HUES6 (cell line): ENCODE results near the gene CTDSPL2.

ENCODE experiments used
- H3K27ac ChIP-seq: 2 replicates; pipeline ENCODE4 v1.7.0; 2013; ENCODE audit warnings: low read depth, mild to moderate bottlenecking, low read length, inconsistent platforms
- H3K27me3 ChIP-seq: 2 replicates; pipeline ENCODE4 v1.6.1; 2013; ENCODE audit warnings: low read length; ENCODE audit not compliant: control insufficient read depth, insufficient read depth
- H3K36me3 ChIP-seq: 2 replicates; pipeline ENCODE4 v1.6.1; 2013; ENCODE audit warnings: low read length; ENCODE audit not compliant: control insufficient read depth, insufficient read depth
- H3K4me1 ChIP-seq: 2 replicates; pipeline ENCODE4 v1.6.1; 2013; ENCODE audit warnings: low read length; ENCODE audit not compliant: control insufficient read depth, insufficient read depth
- H3K4me3 ChIP-seq: 2 replicates; pipeline ENCODE4 v1.5.1; 2013; ENCODE audit warnings: low read depth, low read length
- H3K9ac ChIP-seq: one replicate; pipeline ENCODE4 v1.6.1; 2013; ENCODE audit warnings: mild to moderate bottlenecking, low read length
- H3K9me3 ChIP-seq: 2 replicates; pipeline ENCODE4 v1.6.1; 2013; ENCODE audit warnings: low read depth, low read length; ENCODE audit not compliant: control insufficient read depth, insufficient read depth

CTDSPL2 gene

DNA sequence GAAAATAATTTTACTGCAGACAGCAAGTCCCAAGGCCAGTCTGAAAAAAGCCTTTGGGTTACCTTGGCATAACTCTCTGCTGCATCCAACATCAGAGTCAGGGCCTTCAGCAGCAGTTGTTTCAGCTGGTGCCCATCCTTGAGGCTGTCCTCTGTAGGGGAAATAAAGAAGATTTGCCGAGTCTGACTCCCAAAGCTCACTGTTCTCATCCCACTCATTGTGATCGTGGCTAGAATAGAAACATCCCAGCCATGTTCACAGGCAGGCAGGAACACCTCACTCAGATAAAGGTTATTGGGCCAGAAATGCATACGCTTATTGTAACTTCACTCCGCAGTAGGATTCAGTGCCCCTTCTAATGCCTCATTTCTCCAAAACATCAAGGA, 138.7 kb downstream of the CTDSPL2 start:
- Histone ChIP-seq H3K27me3 (no peaks in the 10 kb centered on the region), H3K9me3 (peaks cover 23% of the 10 kb centered on the region), H3K9ac (no peak overlapping the region), H3K4me1 (no peaks in the 10 kb centered on the region), H3K4me3 (no peak overlapping the region), H3K27ac (no peak overlapping the region), H3K36me3 (peaks cover 88% of the 10 kb centered on the region)

DNA sequence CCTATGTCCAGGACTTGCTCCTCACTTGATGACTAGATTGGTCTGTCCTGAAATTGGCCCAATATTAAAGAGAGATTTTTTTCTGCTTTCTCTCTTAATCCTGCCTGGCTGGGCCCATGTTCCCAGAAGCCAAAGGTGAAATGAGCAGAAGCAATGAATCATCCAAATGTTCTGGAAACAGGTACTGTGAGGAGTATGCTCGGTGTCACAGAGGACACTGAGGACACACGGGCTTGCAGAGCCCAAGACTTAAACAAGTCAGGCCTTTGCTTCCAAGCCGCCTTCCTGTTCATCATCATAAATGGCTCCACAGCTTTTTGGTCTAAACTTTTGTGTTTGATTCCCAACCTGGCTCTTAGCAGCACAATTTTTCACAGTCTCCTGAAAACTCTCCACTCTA, 140.9 kb downstream of the CTDSPL2 start:
- no peak overlapping the region for H3K9ac ChIP-seq
- H3K27ac ChIP-seq: no peak overlapping the region
- no peaks in the 10 kb centered on the region for H3K4me1 ChIP-seq
- H3K4me3 ChIP-seq: no peak overlapping the region
- peaks cover 20% of the 10 kb centered on the region for H3K9me3 ChIP-seq
- H3K36me3 ChIP-seq: peaks cover 74% of the 10 kb centered on the region
- H3K27me3 ChIP-seq: no peaks in the 10 kb centered on the region

DNA sequence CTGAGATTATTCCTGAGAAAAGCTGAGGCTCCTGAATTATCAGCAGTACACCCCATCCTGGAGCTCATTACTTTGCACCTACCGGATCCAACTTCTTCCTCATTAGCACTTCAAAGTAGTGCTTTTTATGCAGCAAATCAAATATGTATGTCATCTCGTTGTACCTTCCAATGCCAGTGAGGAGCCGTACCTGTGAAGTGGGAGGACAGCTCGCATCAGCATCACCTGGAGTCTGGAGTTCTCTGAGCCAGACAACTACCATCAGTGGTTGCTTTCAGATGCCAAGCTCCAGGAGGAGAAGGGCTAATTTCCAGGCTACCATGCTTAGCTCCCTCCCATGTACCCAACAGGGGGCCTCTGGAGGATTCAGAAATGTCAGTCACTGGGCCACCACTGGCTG, 141.9 kb downstream of the CTDSPL2 start:
- Histone ChIP-seq H3K36me3 (peaks cover 70% of the 10 kb centered on the region), H3K27me3 (no peaks in the 10 kb centered on the region), H3K4me1 (no peaks in the 10 kb centered on the region), H3K9me3 (peaks cover 16% of the 10 kb centered on the region), H3K4me3 (no peak overlapping the region), H3K9ac (no peak overlapping the region), H3K27ac (no peak overlapping the region)

DNA sequence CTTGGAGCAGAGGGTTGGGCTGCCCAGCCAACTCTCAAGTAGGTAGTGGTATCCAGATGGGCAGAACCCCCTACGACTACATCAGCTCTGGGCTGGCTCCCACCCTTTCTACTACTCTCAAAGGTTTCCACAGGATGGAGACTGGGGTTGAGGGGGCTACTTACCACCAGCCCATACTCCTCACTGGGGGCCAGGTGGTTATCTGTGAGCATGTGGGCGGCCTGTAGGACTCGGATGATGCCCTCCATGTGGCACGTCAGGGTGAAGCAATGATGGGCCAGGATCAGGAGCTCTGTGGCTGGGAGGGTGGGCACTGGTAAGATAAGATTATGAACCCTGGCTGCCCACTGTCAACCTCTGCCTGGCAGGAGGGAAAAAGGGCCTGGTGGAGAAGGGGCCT, 142.9 kb downstream of the CTDSPL2 start:
- Histone ChIP-seq H3K27me3 (no peaks in the 10 kb centered on the region), H3K36me3 (peaks cover 66% of the 10 kb centered on the region), H3K4me1 (no peaks in the 10 kb centered on the region)

DNA sequence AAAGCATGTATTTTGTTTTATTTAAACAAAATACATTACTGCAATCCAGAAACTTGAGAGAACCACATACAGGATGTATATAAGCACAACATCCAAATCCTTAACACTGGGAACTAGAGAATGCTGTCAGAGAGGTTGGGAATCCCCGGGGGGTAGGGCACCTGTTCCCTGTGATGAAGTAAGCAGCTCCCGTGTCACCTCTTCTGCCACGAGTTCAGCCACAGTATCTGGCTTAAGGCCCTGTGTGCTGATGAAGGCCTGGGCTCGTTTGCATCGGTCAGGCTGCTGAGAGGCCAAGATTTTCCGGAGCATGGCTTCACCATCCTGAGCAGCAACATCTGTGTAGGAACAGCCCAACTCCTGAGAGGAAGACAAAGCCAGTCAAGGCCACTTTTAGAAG, 146.0 kb downstream of the CTDSPL2 start:
- Histone ChIP-seq H3K4me3 (no peak overlapping the region), H3K9ac (no peak overlapping the region), H3K27me3 (no peaks in the 10 kb centered on the region), H3K36me3 (peaks cover 41% of the 10 kb centered on the region), H3K4me1 (no peaks in the 10 kb centered on the region), H3K9me3 (no peaks in the 10 kb centered on the region), H3K27ac (no peak overlapping the region)

More for the DNA sequence above, 142.9 kb downstream of the CTDSPL2 start:
- no peak overlapping the region for H3K9ac ChIP-seq
- H3K4me3 ChIP-seq: no peak overlapping the region
- H3K27ac ChIP-seq: no peak overlapping the region
- H3K9me3 ChIP-seq: peaks cover 5% of the 10 kb centered on the region

DNA sequence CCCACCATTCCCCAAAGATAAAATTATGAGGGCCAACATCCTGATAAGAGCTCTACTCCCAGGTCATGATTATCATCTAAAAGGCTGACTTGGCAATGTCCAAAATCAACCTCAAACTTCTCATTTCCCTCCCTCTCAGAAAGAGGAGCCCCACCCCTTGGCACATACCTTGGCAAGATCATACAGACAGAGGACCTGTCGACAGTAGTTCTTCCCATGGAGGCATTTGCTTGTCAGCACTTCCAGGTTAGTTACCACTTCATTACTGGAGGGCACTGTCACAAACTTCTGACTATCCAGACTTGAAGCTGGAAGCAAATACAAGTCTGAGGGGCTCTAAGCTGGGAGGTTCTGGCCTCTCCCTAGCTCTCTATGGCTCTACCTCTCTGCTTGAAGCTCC, 147.3 kb downstream of the CTDSPL2 start:
- H3K36me3 ChIP-seq: peaks cover 34% of the 10 kb centered on the region

More for the DNA sequence above, 147.3 kb downstream of the CTDSPL2 start:
- Histone ChIP-seq H3K4me1 (no peaks in the 10 kb centered on the region), H3K9me3 (no peaks in the 10 kb centered on the region), H3K27ac (no peak overlapping the region), H3K9ac (no peak overlapping the region), H3K4me3 (no peak overlapping the region), H3K27me3 (no peaks in the 10 kb centered on the region)
